Keratinocyte (primary cell): Measurements from ENCODE around the gene ATAD3A.

Experiments used
- CTCF ChIP-seq, 3 experiments: IDR thresholded peaks in 1 of 3; conservative IDR thresholded peaks in 1 of 3; optimal IDR thresholded peaks in 1 of 3; 2 replicates in 2 of 3; 3 replicates in 1 of 3; pipeline versions ENCODE3 to v1.5.1; 2011; ENCODE audit warnings: low read length in 3 of 3, mild to moderate bottlenecking in 3 of 3, moderate library complexity in 2 of 3, control low read depth in 1 of 3, inconsistent platforms in 1 of 3; ENCODE audit not compliant: insufficient read depth in 2 of 3; ENCODE audit errors: extremely low read depth in 1 of 3
- EZH2 ChIP-seq: IDR thresholded peaks from one replicate; pipeline ENCODE4 v1.6.1; 2012; ENCODE audit warnings: inconsistent platforms, mild to moderate bottlenecking, low read length, moderate library complexity

GRCh38 chr1:1562556-1563195 is 50.7 kb downstream of the ATAD3A start:
- TF ChIP-seq CTCF (optimal IDR thresholded peaks at IDR 0.05 in 1 of 3, IDR thresholded peaks at IDR 0.05 in 1 of 3, conservative IDR thresholded peaks at IDR 0.05 in 1 of 3; ENCODE audit: extremely low read depth in 1 of 3, insufficient read depth in 2 of 3, low read length in 3 of 3) (no peak), EZH2 (no peak)
